ENCODE data around the gene SPINK5.
A peak's percentile ranks its signal among the peaks of the same experiment; 100 is the strongest.

The SPINK5 gene

GRCh38 chr5:148186248-148187003 lies 122.6 kb downstream of the SPINK5 start:
- peak; percentile 84 to 91 for ATAC-seq

Data from activated CD4-positive, CD25-positive, alpha-beta regulatory T cell treated with anti-CD3 and anti-CD28 coated beads, Interleukin-2, amount 50 U/mL, for 24 hours (primary cell).